GM12864 (cell line): ENCODE measurements around the gene GABRD.

ENCODE experiments used
- DNase-seq: peaks from one replicate; pipeline ENCODE4 v3.0.0-alpha.2; 2011; ENCODE audit warnings: low read depth
- H3K4me3 ChIP-seq: 2 replicates; pipeline ENCODE4 v1.5.1; 2011; ENCODE audit warnings: mild to moderate bottlenecking, low read depth, low read length, control low read depth
- CTCF ChIP-seq: IDR thresholded peaks from 2 replicates; pipeline ENCODE4 v1.5.1; 2011; ENCODE audit warnings: low read depth, mild to moderate bottlenecking, moderate library complexity, low read length, control low read depth, inconsistent platforms; ENCODE audit errors: missing control alignments

The GABRD gene

GRCh38 chr1:1986451-1987141 lies 32.5 kb upstream of the GABRD start:
- no peak overlapping the region for H3K4me3 ChIP-seq
- TF ChIP-seq CTCF: no peak
- no peak for DNase-seq

- H3K4me3 ChIP-seq: no peak overlapping the region
- no peak for TF ChIP-seq CTCF
- no peak for DNase-seq
These were observed 32.0 kb upstream of the GABRD start for GRCh38 chr1:1987142-1987510.

- H3K4me3 ChIP-seq: no peak overlapping the region
- no peak for DNase-seq
- TF ChIP-seq CTCF: no peak
These were observed 30.8 kb upstream of the GABRD start for GRCh38 chr1:1988061-1988945.

GRCh38 chr1:1989102-1989542 lies 30.0 kb upstream of the GABRD start:
- no peak for DNase-seq
- no peak for TF ChIP-seq CTCF
- no peak overlapping the region for H3K4me3 ChIP-seq

- TF ChIP-seq CTCF: no peak
- DNase-seq: no peak
- H3K4me3 ChIP-seq: no peak overlapping the region
These were observed 29.4 kb upstream of the GABRD start for GRCh38 chr1:1989789-1990188.

- no peak for TF ChIP-seq CTCF
- DNase-seq: no peak
- H3K4me3 ChIP-seq: no peak overlapping the region
These were observed 28.9 kb upstream of the GABRD start for GRCh38 chr1:1990222-1990621.
